Measurements from ENCODE around the gene FAM221A. TPM values are rescaled to one million over a fixed set of nuclear protein-coding genes. Genes with fewer than 3 reads are reported as not detected.

The FAM221A gene, protein sequence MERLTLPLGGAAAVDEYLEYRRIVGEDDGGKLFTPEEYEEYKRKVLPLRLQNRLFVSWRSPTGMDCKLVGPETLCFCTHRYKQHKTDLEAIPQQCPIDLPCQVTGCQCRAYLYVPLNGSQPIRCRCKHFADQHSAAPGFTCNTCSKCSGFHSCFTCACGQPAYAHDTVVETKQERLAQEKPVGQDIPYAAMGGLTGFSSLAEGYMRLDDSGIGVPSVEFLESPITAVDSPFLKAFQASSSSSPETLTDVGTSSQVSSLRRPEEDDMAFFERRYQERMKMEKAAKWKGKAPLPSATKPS
- total RNA-seq (ENCODE audit: low replicate concordance): 8.2 and 11.7 TPM in 2 replicates
- long read RNA-seq, transcript FAM221A-204 (5 exons, 1,136 nt): minor isoform, 5 of 27 reads
- long read RNA-seq, transcript FAM221A-202 (6 exons, 888 nt): major isoform, 7 of 27 reads
- long read RNA-seq, partial matches to known transcripts: 1 of 27 reads
- long read RNA-seq, other reads (novel, unspliced or antisense): 9 of 27 reads

DNA sequence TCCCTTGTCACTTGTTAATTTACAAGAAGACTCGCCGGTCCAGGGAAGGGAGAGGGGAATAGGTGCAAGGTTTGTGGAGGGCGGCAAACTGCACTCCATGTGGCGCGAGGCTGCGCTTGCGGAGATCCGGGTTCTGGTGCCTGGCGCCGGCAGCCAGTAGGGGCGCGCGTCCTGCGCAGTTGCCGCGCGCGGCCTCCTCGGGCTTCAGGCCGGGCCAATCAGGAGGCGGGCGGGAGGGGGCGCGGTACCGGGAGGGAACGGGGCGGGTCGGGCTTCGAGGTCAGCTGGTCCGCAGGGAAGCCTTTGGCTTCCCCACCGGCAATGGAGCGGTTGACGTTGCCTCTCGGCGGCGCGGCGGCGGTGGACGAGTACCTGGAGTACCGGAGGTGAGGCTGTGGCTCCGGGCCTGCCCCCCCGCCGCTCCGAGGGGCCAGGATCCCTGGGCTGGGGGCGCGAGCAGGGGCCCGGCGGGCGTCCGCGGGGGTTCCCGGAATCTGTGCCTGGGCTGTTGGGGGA is at the start of gene FAM221A:
Gene FAM221A, plus strand, starts transcription at position 302 of the 516 bp plus-strand sequence. Its CDS starts 20 bp downstream, at position 322.
- H3K27ac Mint-ChIP-seq: peak within 1 kb of the TSS; percentile 77
- TF ChIP-seq, protein P1, sequence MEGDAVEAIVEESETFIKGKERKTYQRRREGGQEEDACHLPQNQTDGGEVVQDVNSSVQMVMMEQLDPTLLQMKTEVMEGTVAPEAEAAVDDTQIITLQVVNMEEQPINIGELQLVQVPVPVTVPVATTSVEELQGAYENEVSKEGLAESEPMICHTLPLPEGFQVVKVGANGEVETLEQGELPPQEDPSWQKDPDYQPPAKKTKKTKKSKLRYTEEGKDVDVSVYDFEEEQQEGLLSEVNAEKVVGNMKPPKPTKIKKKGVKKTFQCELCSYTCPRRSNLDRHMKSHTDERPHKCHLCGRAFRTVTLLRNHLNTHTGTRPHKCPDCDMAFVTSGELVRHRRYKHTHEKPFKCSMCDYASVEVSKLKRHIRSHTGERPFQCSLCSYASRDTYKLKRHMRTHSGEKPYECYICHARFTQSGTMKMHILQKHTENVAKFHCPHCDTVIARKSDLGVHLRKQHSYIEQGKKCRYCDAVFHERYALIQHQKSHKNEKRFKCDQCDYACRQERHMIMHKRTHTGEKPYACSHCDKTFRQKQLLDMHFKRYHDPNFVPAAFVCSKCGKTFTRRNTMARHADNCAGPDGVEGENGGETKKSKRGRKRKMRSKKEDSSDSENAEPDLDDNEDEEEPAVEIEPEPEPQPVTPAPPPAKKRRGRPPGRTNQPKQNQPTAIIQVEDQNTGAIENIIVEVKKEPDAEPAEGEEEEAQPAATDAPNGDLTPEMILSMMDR (conservative IDR thresholded peaks at IDR 0.05): peak; percentile 77

DNA sequence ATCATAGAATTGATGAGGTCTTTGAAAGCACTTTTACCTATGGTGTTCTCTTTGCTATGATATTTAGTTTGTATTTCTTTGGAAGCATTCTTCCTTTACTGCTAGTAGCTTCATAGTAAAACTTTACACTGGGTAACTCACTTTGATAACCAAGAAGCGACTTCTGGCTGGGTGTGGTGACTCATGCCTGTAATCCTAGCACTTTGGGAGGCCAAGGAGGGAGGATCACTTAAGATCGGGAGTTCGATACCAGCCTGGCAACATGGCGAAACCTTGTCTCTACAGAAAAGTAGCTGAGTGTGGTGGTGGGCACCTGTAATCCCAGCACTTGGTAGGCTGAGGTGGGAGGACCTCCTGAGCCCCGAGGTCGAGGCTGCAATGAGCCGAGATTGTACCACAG is 46.6 kb upstream of the FAM221A start:
- Mint-ChIP-seq H3K9me3 (no peaks in the 10 kb centered on the region), H3K27me3 (no peaks in the 10 kb centered on the region), H3K4me3 (no peak overlapping the region), H3K4me1 (ENCODE audit: unreplicated experiment) (no peaks in the 10 kb centered on the region), H3K27ac (no peak overlapping the region), H3K36me3 (peaks cover 8% of the 10 kb centered on the region)
- TF ChIP-seq, protein P1 (conservative IDR thresholded peaks at IDR 0.05): no peak
- no peak for DNase-seq (ENCODE audit: extremely low spot score, unreplicated experiment)

More for the DNA sequence above, at the start of gene FAM221A:
- H3K9me3 Mint-ChIP-seq: no peaks in the 10 kb centered on the region
- H3K4me3 Mint-ChIP-seq: peak within 1 kb of the TSS; percentile 93
- no peaks in the 10 kb centered on the region for H3K36me3 Mint-ChIP-seq
- no peaks in the 10 kb centered on the region for H3K4me1 Mint-ChIP-seq (ENCODE audit: unreplicated experiment)
- no peaks in the 10 kb centered on the region for H3K27me3 Mint-ChIP-seq
- peak; percentile 84 for DNase-seq (ENCODE audit: extremely low spot score, unreplicated experiment)

DNA sequence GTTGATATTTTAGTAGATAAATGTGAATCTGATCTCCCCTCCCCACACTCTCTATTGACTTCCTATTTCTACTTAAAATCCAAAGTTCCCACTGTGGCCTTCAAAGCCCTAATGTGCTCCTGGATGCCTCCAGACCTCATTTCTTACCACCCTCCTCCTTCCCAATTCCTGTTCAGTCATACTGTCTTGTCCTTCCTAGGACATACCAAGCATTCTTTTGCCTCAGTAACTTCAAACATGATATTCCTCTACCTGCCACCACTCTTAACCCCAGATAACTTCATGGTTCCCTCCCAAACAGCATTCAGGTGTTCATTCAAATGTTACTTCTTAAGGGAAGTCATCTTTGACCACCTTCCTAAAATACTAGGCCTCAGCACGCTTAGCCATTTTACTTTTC is 34.2 kb upstream of the FAM221A start:
- Mint-ChIP-seq H3K9me3 (no peaks in the 10 kb centered on the region), H3K4me1 (ENCODE audit: unreplicated experiment) (no peaks in the 10 kb centered on the region), H3K36me3 (no peaks in the 10 kb centered on the region), H3K4me3 (no peak overlapping the region), H3K27ac (no peak overlapping the region), H3K27me3 (no peaks in the 10 kb centered on the region)
- no peak for DNase-seq (ENCODE audit: extremely low spot score, unreplicated experiment)
- TF ChIP-seq, protein P1 (conservative IDR thresholded peaks at IDR 0.05): no peak

DNA sequence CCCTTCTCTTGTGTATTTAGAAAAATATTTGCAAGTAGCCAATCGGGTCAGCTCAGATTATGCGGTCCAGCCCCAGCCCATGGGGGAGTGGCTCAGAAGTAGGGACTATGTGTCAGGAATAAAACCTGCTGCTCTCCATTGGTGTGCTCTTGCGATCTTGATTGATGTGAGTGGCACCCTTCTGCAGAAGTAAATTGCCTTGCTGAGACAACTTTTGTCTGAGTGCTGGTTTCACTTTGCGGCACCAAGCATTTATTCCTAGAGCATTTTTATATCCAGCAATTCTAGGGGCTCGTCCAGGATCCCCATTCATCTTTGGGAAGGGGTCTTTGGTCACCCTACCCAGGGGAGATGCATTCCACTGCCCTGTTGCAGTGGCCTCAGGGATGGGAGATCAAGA is 26.1 kb upstream of the FAM221A start:
- H3K27me3 Mint-ChIP-seq: no peaks in the 10 kb centered on the region
- H3K9me3 Mint-ChIP-seq: peaks cover 18% of the 10 kb centered on the region
- H3K27ac Mint-ChIP-seq: no peak overlapping the region
- no peaks in the 10 kb centered on the region for H3K4me1 Mint-ChIP-seq (ENCODE audit: unreplicated experiment)
- no peak overlapping the region for H3K4me3 Mint-ChIP-seq
- no peak for DNase-seq (ENCODE audit: extremely low spot score, unreplicated experiment)
- peaks cover 3% of the 10 kb centered on the region for H3K36me3 Mint-ChIP-seq
- TF ChIP-seq, protein P1 (conservative IDR thresholded peaks at IDR 0.05): no peak

DNA sequence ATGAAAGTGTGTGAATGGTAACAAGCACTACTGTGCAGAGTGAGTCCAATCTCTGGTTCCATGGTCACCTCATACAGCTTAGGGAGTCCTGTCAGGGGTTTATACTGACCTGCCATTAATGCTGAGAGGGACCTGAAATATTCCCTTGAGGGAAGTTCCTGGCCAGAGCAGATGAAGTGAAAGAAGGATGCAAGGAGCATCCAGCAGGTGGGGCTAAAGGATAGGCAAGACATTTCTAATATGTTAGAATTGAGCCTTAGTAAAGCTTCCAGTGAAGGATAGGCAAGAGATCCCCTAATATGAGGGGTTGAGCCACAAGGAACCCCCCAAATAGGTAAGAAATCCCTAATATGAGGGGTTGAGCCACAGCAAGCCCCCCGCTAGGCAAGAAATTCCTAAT is 25.5 kb upstream of the FAM221A start:
- H3K4me3 Mint-ChIP-seq: no peak overlapping the region
- H3K27me3 Mint-ChIP-seq: no peaks in the 10 kb centered on the region
- H3K27ac Mint-ChIP-seq: no peak overlapping the region
- no peaks in the 10 kb centered on the region for H3K4me1 Mint-ChIP-seq (ENCODE audit: unreplicated experiment)
- peaks cover 3% of the 10 kb centered on the region for H3K36me3 Mint-ChIP-seq
- peaks cover 19% of the 10 kb centered on the region for H3K9me3 Mint-ChIP-seq
- TF ChIP-seq, protein P1 (conservative IDR thresholded peaks at IDR 0.05): peak; percentile 60
- DNase-seq (ENCODE audit: extremely low spot score, unreplicated experiment): no peak
